T-helper 22 cell (primary cell): ENCODE measurements around the gene PBX4.
A peak's percentile ranks its signal among the peaks of the same experiment; 100 is the strongest.

Experiments
- DNase-seq: peaks from one replicate; pipeline ENCODE4 v3.0.0-alpha.2; 2020; ENCODE audit warnings: low read depth

The PBX4 gene

GRCh38 chr19:19649155-19649554 lies 30.7 kb upstream of the PBX4 start:
- DNase-seq = no peak

DNA sequence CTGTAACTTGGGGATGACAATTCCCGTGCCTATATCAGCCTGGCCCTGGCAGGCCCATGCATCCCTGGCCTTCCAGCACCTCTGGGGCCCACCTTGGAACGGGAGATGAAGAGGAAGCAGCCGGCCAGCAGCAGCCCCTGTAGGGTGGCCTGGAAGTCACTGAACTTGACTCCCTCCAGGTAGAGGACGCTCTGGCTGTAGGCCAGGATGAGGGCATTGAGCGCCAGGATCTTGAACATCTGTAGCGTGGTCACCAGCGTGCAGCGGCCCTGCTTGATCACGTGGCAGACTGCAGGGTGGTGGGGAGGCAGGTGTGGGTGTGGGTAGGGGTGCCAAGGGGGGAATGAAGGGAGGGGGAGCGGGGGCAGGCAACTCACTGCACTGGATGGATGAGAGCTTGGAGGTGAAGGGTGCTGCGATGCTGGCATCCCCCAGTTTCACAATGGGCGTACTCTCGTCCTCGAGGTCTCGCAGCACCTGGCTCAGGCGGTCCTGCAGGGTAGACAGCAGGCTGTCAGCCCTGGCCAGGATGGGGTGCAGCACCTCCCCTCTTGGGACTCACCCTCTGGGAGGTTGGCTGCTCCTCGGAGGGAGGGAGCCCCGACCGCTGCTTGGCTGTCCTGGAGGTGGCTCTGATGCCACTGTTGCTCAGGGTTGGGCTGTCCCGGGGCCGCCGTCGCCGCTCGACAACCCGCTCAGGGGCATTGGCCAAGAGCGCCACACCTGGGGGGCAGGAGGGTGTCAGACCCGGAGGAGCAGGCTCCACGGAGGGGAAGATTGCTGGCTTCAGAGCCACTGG lies 28.7 kb upstream of the PBX4 start:
- no peak for DNase-seq

- DNase-seq = no peak
These were observed 26.9 kb upstream of the PBX4 start for GRCh38 chr19:19645233-19645870.

DNA sequence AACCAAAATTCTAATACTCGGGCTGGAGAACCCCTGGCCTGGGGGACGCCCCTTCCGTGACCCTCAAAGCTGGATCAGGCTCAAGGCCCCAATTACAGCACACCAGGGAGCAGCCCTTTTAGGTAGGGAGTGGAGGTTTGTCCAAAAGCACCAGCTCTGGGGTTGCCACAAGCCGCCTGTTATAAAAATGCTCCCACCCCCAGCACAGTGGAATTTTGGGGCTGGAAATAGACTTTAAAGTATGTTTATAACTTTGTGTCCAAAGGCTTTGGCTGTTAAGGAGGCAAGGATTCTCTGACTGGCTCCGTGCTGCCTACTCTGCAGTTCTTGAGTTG lies 25.5 kb upstream of the PBX4 start:
- DNase-seq = no peak

DNA sequence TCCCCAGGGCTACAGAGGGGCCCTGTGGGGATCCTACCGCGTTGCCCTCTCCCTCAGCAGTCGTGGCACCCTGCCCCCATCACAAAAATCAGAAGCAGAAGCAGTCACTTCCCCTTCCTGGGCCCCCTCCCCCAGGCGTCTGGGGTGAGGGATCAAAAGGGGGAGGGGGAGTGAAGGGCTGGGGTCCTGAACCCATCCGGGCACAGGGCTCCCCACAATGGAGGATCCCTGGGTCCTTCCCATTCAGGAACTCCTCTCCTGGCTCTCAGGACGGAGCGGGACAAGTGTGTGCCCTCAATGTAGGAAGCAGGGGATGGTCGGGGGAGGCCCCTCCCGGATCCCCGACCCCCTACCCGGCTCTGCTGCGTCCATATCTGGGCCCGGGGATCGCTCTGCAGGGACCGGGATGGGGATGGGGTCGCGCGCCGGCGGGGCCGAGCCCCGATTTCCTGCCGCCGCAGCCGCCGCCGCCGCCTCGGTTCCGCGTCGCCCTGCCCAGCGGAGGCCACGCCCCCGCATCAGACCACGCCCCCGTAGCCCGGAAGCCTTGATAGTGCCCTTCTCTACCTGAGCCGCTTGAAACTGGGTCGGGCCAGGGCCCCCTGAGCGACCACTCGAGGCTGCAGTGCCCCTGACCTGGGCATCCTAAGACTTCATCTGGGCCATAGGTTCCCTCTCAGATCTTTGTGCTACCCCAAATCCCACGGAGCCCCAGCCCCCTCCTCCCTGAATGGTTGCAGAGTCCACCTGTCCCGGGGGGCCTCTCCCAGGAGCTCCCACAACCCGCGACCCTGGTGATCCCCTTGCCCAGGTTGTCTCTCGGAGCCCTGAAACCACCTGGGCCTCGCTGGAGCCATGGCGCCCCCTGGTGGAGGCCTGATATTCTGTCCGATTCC lies 24.9 kb upstream of the PBX4 start, which contains the start of gene GMIP:
Gene GMIP, minus strand, starts transcription at position 500 of the 896 bp plus-strand sequence. Its CDS starts 128 bp downstream, at position 372.
- DNase-seq = peak; percentile 74

DNA sequence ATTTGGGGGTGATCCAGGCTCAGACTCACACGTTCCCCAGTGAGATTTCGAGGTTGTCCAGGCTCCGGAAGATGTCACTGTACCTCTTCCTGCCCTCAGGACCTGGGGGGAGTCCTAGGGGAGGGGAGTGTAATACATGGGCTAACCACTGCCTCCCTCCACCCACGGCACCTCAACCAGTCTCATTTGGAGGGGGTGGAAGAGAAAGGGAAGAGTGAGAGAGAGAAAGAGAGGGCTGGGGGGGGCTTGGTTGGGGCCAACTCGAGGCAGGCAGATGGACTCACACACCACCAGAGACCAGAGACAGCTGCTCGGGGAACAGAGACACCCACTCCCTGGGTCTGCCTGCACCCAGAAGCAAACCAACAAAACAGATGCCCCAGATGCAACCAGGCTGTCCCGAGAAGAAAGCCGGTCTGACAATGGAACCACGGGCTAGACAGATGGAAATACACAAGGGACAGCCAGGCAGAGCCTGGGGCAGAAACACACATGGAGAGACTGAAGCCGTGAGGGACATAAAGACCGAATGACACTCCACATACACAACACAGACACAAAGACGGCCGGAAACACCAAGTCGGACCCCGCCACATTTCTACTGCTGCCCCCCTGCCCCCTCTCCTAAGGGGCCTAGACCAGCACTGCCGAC lies 24.1 kb upstream of the PBX4 start:
- DNase-seq = no peak

GRCh38 chr19:19637523-19638251 lies 19.2 kb upstream of the PBX4 start:
- DNase-seq = no peak

GRCh38 chr19:19637186-19637522 lies 18.7 kb upstream of the PBX4 start:
- DNase-seq = no peak

GRCh38 chr19:19636573-19637185 lies 18.2 kb upstream of the PBX4 start:
- DNase-seq = no peak

GRCh38 chr19:19635313-19635702 lies 16.8 kb upstream of the PBX4 start:
- DNase-seq = no peak

DNA sequence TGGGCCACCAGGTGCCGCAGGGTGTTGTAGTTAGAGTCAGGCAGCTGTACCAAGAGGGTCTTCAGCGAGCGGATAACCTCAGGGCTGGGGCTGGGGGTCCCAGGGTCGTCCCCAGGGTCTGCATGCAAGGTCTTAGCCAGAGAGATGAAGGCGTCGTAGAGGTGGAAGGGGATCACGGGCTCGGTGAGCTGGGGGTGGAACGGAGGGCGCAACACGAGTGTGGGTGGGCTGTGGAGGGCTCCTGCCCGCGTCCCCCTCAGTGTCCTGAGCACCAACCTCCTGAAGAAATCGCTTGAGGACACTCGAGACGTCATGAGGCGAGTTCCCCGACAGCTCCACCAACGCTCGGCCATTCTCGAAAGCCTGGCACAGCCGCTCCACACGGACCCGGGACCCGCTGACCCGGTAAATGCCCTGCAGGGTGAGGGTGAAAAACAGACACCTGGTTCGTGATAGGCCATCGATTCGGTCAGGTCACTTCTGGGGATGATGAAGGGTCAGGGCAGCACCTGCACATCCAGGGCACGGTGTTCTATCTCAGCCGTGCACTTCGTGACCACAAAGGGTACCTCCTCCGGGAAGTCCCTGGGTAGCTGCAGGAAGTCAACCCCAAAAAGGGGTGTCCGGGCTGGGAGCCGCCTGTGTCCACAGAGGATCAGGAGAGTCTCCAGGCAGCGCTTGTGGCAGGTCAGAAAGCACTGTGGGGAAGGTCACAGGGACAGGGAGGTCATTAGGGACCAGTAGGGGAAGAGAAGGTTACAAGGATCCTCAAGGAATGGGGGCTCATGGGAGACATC lies 16.2 kb upstream of the PBX4 start:
- no peak for DNase-seq

DNA sequence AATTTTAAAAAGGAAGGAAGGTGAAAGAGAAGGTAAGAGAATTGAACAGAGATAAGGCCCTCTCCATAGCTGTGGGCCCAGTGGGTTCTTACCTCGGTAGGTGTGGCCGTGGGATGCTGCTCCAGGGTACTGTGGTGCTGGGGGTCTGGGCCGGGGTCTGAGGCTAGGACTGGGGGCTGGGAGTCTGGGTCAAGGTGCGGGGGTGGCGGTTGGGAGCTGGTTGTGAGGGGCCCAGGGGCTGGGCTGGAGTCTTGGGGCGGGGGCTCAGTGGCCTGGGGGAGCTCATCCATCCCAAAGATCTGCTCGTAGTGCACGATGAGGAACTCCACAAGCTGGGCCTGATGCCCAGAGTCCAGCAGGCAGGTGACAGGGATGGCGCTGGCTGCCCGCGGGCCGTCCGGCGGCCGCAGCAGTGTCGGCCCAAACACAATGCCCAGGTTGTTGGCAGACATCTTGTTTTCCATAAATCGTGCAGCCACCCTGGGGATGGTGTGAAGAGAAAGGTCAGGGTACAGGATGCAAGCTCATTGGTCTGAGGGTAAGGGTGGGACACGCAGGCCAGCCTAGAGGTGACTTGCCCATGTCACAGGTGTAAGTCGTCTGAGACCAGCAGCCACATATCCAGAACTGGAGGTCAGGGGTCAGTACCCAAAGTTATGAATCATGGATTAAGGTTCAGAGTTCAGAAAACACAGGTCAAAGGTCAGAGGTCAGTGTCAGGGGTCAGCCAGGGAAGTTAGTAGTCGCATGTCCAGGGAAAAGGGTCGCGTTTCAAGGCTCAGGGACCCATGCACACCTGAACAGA lies 15.4 kb upstream of the PBX4 start:
- DNase-seq = no peak

- DNase-seq = no peak
These were observed 14.2 kb upstream of the PBX4 start for GRCh38 chr19:19632661-19633060.

GRCh38 chr19:19631346-19631745 lies 12.9 kb upstream of the PBX4 start:
- DNase-seq = no peak

- DNase-seq = no peak
These were observed 11.9 kb upstream of the PBX4 start for GRCh38 chr19:19630426-19630825.

DNA sequence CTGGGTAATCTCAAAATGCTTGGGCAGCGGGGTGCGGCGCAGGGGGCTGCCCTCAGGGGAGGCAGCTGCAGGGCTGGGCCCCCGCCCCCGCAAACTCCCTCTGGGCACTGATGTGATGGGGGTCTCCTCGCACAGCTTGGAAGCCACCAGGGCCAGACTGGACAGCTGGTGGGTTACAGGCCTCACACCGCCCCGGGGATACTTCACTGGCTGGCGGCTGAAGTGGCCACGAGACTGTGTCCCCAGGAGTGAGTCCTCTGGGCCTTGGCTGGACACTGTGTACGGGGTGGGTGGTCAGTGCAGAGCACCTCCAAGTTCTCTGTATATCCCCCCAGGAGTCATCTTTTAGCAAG lies 11.6 kb upstream of the PBX4 start:
- no peak for DNase-seq

- DNase-seq = no peak
These were observed 10.1 kb upstream of the PBX4 start for GRCh38 chr19:19628501-19629134.

GRCh38 chr19:19627621-19628500 lies 9.4 kb upstream of the PBX4 start, which contains the start of gene LPAR2:
TSS of gene LPAR2 (minus strand) at chr19:19628220. CDS start at chr19:19627275, 945 bp downstream.
- DNase-seq = peak; percentile 75
